Metanephros (tissue), 2 donors: ENCODE results near the gene COL20A1. TPM values are rescaled to one million over a fixed set of nuclear protein-coding genes. Genes with fewer than 3 reads are reported as not detected.

Experiments used
- small RNA-seq: library from RNA; depleted of rRNA; stranded (forward); fragments of <200 nt; gene quantifications from one replicate; pipeline ENCODE3, GENCODE V24; 2014; ENCODE audit warnings: low replicate concordance
- total RNA-seq: library from RNA; depleted of rRNA; stranded (reverse); fragments of >200 nt; gene quantifications from one replicate; pipeline ENCODE4 v1.2.3, GENCODE V29; 2014

COL20A1 gene
- 0.70 TPM for total RNA-seq

DNA sequence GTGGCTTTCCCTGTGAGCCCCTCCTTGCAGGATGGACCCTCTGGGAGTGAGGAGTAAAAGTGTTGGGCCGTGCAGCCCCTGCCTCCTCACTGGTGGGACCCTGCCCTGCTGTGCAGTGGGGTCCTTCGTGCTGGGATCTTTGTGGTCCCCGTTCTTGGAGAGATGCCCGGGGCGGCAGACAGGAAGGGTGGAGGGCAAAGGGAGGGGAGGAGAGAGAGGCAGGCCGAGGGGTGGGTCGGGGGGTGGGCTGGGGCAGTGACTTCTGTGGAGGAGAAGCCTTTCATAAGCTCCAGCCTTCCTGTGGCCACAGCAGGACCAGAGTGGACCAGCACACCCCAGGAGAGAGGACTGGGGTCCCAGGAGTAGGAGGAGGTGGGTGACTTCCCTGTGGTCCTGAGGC, at the start of gene COL20A1:
Gene COL20A1, plus strand, starts transcription at position 283 of the 400 bp plus-strand sequence. CDS start 1,922 bp downstream, outside the sequence.

DNA sequence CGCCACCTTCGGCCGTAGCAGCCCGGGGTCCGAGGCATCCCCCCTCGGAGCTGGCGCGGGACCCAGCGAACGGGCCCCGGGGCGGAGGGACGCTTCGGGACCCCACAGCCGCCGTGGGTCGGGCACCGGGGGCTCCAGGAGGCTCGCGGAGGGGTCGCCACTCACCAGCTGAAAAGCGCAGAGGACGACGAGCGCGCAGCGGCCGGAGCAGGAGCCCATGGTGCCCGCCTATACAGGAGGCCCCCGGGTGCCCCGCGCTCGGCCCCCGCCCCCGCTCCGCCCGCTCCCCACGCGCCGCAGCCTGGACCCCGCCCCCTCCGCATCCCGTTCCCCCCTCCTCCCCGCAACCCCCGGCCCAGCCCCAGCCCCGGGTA, 38.8 kb upstream of the COL20A1 start, which contains the start of gene NKAIN4:
Gene NKAIN4, minus strand, starts transcription at position 232 of the 374 bp plus-strand sequence. Its CDS starts 13 bp downstream, at position 219.

DNA sequence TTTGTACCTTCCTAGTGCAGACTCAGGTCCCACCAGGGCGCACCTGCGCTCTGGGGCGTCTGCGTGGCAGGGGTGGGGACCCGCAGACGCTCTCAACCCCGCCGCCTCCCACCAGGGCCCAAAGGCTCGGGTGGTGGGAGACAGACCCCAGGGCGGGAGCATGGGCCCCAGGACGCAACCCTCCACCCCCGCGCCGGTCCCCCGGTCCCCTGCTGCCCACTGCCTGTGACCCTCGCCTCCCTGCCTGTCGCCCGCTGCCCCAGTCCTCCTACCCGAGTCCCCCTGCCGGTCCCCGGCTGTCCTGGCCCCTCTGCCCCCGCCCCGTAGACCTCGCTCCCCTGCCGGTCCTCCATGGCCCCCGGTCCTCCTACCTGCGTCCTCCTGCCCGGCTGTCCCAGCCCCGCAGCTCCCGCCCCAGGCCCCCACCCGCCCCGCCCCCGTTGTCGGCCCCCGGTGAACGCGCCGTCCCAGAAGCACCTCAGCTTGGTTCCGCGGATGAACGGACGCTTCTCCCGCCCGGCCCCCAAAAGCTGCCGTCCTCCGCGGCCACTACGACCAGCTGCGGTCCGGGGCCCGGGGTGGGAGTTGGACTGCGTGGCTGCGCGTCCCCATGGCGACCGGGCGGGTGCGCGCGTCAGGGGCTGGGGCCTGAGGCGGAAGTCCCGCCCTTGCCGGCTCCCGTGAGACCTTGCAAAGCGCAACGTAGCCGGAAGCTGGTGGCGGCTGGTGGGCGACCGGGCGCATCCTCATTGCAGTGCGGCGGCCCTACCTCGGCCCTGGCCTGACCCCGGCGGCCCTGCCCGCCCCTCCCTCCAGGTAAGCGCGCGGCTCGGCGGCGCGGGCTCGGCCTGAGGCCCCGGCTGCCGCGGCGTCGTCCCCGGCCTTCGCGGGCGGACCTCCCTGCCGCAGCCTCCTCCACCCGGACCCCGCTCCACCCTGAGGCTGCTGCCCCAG, 20.6 kb upstream of the COL20A1 start, which contains the start of gene ARFGAP1:
Gene ARFGAP1, plus strand, starts transcription at position 709 of the 954 bp plus-strand sequence. CDS start 2,768 bp downstream, outside the sequence.

DNA sequence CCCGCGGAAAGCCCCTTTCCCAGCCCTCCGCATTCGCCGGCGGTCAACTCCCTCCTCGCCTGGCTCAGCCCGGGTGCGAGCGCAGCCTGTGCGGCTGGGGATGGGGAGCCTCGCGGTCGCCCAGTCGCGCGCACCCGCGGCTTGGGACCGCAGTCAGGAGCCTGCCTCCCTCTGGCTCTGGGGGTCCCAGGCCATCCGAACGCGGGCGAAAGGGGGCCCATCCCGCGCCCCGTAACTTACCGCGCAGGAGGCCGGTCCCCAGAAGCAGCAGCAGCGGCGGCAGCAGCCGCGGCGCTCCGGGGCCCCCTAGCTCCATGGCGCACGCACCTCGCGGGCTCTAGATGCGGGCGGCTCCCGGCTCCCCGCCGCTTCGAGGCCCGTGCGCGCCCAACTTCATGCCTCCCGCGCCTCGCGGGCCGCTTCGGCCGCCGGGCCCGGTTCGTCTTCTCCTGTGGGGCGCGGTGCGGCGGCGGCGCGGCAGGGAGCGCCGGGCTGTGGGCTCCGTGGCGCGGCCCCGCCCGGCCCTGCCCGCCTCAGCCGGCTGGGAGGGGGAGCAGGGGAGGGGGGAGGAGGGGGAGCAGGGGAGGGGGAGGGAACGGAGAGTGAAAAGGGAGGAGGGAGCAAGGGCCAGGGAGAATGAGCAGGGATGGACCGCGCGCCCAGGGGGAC, 68.0 kb downstream of the COL20A1 start, which contains the start of gene CHRNA4:
Gene CHRNA4, minus strand, starts transcription at position 500 of the 669 bp plus-strand sequence. Its CDS starts 184 bp downstream, at position 316.

Small RNA genes within 50 kb of the gene (small RNA-seq; reads per million reads assigned to genes)
- gene MIR4326: 0.93 reads per million, percentile 81 among the genes with 10 or more reads in this experiment
- gene RNU6-994P: not detected

Other genes starting within 250 kb of the COL20A1 start
- 29.0 TPM for gene YTHDF1, start 77.1 kb upstream of the COL20A1 start, total RNA-seq
- 3.2 TPM for gene BIRC7, start 57.3 kb upstream of the COL20A1 start, total RNA-seq
- gene NKAIN4, start 38.7 kb upstream of the COL20A1 start, total RNA-seq: 27.2 TPM
- 66.3 TPM for gene ARFGAP1, start 20.4 kb upstream of the COL20A1 start, total RNA-seq
- gene CHRNA4, start 68.2 kb downstream of the COL20A1 start, total RNA-seq: 13.1 TPM
- 5.2 TPM for gene KCNQ2, start 179.5 kb downstream of the COL20A1 start, total RNA-seq
- gene EEF1A2, start 205.9 kb downstream of the COL20A1 start, total RNA-seq: 139 TPM
- gene PPDPF, start 227.6 kb downstream of the COL20A1 start, total RNA-seq: 200 TPM
- gene PTK6, start 244.2 kb downstream of the COL20A1 start, total RNA-seq: 0.76 TPM